ENCODE results near the gene MTMR8.
"Not testable (repeated sequence)": the region's sequence is repeated elsewhere in the genome, so short reads cannot be mapped to it uniquely, and the experiment has no call there.

The MTMR8 gene

DNA sequence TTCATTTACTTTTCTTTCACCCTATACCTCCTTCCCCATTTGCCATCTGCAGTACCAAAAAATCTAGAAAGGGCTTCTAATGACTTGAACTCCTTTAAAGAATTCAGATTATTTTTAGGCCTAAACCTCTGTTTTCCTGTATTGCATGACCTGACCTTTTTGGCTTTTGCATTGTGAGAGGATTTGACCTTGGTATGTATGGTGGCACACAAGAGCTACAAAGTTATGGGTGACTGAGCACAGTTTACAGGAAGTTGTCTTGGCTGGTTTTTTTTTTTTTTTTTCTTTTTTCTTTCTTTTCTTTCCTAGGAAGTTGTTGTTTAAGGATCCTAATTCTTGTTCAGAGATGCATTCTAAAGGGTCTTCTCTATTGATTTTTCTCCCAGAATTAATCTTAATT is 32.0 kb upstream of the MTMR8 start:
- no peak for DNase-seq (ENCODE audit: low read depth)
- TF ChIP-seq, protein P1, sequence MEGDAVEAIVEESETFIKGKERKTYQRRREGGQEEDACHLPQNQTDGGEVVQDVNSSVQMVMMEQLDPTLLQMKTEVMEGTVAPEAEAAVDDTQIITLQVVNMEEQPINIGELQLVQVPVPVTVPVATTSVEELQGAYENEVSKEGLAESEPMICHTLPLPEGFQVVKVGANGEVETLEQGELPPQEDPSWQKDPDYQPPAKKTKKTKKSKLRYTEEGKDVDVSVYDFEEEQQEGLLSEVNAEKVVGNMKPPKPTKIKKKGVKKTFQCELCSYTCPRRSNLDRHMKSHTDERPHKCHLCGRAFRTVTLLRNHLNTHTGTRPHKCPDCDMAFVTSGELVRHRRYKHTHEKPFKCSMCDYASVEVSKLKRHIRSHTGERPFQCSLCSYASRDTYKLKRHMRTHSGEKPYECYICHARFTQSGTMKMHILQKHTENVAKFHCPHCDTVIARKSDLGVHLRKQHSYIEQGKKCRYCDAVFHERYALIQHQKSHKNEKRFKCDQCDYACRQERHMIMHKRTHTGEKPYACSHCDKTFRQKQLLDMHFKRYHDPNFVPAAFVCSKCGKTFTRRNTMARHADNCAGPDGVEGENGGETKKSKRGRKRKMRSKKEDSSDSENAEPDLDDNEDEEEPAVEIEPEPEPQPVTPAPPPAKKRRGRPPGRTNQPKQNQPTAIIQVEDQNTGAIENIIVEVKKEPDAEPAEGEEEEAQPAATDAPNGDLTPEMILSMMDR (IDR thresholded peaks at IDR 0.05; ENCODE audit: control insufficient read depth, insufficient read depth, low read depth, low read length, missing control alignments) = no peak
- no peak overlapping the region for H3K4me3 ChIP-seq (ENCODE audit: control insufficient read depth, low read depth, low read length)

DNA sequence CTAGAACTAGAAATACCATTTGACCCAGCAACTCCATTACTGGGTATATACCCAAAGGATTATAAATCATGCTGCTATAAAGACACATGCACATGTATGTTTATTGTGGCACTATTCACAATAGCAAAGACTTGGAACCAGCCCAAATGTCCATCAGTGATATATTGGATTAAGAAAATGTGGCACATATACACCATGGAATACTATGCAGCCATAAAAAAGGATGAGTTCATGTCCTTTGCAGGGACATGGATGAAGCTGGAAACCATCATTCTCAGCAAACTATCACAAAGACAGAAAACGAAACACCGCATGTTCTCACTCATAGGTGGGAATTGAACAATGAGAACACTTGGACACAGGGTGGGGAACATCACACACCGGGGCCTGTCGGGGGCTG is 14.5 kb upstream of the MTMR8 start:
- H3K4me3 ChIP-seq (ENCODE audit: control insufficient read depth, low read depth, low read length); DNase-seq (ENCODE audit: low read depth): not testable (repeated sequence)

DNA sequence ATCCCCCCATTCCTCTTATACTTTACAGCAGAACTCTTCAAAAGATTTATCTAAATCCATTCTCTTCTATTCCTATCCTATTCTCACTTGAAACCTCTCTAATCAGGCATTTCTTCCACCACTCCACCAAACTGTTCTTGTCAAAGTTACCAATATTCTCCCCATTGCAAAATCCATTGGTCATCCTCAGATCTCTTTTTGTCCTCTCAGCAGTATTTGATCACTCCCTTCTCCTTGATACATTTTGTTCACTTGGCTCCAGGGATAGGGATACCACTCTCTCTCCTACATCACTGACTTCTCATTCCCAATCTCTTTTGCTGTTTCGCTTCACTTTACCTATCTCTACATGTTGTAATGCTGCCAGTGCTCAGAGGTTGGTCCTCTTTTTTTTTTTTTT is 2.8 kb upstream of the MTMR8 start:
- no peak overlapping the region for H3K4me3 ChIP-seq (ENCODE audit: control insufficient read depth, low read depth, low read length)
- TF ChIP-seq, protein P1 (IDR thresholded peaks at IDR 0.05; ENCODE audit: control insufficient read depth, insufficient read depth, low read depth, low read length, missing control alignments) = no peak
- no peak for DNase-seq (ENCODE audit: low read depth)

DNA sequence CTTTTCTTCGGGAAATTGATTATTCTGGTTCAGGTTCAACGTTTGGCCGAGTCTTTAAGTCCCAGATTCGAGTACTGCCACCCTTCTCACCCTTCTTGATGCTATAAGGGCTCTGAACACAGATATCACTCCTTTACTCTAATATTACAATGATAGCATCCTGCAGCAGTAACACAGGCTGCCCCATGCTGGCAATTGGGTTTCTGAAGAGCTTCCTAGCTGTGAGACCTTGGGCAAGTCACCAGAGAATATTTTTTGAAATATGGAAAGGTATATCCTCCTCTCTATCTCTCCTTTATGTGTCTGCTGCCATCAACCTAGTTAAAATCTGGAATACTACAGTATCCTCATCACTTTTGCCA is 297 bp upstream of the MTMR8 start:
- H3K4me3 ChIP-seq (ENCODE audit: control insufficient read depth, low read depth, low read length) = no peak overlapping the region
- TF ChIP-seq, protein P1 (IDR thresholded peaks at IDR 0.05; ENCODE audit: control insufficient read depth, insufficient read depth, low read depth, low read length, missing control alignments) = no peak
- no peak for DNase-seq (ENCODE audit: low read depth)

DNA sequence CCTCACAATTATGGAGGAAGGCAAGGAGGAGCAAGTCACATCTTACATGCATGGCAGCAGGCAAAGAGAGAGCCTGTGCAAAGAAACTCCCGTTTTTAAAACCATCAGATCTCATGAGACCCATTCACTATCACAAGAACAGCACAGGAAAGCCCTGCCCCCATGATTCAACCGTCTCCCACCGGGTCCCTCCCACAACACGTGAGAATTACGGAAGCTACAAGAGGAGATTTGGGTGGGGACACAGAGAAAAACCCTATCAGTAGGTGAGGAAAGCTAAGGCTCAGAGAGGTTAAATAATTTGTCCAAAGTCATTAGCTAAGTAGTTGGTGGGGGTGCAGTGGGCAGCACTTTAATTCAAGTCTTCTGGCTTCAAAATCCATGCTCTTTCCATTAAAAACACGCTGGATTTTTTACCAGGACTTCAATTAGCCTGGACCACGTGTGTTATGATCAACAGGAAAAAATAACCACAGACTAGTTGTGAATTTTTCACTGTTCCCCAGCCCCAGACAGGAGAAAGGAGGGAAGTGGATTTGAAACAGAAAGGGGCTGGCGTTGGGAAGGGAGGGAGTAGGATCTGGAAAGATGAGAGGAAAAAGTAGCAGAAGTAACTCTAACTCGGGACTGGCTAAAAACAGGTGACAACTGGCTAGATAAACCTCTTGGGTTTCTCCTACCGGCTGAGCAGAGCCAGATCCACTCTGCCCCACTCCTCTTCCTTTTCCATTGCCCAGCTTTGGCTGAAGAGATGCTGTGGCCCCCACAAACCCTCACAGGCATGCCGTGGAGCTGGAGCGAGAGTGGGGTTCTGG is 986 bp downstream of the MTMR8 start:
- DNase-seq (ENCODE audit: low read depth) = no peak
- TF ChIP-seq, protein P1 (IDR thresholded peaks at IDR 0.05; ENCODE audit: control insufficient read depth, insufficient read depth, low read depth, low read length, missing control alignments) = no peak
- no peak overlapping the region for H3K4me3 ChIP-seq (ENCODE audit: control insufficient read depth, low read depth, low read length)

DNA sequence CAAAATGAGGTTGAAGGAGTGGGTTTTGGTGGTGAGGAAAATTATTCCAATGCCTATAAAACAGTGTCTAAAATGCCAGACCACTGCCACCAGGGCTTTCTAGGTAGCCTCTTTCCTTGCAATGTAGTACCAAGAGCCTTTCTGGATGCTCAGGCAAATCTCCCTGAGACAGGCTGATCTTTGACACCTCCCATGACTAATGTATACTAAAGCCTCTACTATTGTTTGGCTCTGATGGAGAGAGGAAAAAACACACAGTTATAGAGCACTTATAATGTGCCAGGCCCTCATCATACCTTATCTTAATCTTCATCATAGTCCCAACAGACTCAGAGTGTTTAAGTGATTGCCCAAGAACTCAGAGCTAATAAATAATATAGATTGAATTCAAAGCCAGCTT is 5.8 kb downstream of the MTMR8 start:
- TF ChIP-seq, protein P1 (IDR thresholded peaks at IDR 0.05; ENCODE audit: control insufficient read depth, insufficient read depth, low read depth, low read length, missing control alignments) = no peak
- H3K4me3 ChIP-seq (ENCODE audit: control insufficient read depth, low read depth, low read length) = no peak overlapping the region
- no peak for DNase-seq (ENCODE audit: low read depth)

DNA sequence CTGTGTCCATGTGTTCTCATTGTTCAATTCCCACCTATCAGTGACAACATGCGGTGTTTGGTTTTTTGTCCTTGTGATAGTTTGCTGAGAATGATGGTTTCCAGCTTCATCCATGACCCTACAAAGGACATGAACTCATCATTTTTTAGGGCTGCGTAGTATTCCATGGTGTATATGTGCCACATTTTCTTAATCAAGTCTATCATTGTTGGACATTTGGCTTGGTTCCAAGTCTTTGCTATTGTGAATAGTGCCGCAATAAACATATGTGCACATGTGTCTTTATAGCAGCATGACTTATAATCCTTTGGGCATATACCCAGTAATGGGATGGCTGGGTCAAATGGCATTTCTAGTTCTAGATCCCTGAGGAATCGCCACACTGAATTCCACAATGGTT is 14.5 kb downstream of the MTMR8 start:
- H3K4me3 ChIP-seq (ENCODE audit: control insufficient read depth, low read depth, low read length); DNase-seq (ENCODE audit: low read depth): not testable (repeated sequence)

DNA sequence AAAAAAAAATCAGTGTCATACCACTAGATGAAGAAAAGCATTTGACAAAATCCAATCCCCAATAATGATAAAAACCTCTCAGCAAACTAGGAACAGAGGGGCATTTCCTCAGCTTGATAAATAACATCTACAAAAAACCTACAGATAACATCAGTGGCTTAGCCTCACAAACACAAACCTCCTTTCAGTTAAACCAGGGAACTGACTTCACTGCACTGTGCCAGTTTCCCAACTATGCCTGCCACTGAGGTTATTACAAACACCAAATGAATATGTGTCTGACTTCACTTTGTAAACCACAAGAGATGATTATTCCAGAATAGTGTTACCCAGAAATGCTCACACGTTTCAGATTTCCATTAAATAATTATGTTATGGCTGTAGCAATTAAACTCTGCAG is 15.3 kb downstream of the MTMR8 start:
- DNase-seq (ENCODE audit: low read depth) = no peak
- H3K4me3 ChIP-seq (ENCODE audit: control insufficient read depth, low read depth, low read length) = no peak overlapping the region
- TF ChIP-seq, protein P1 (IDR thresholded peaks at IDR 0.05; ENCODE audit: control insufficient read depth, insufficient read depth, low read depth, low read length, missing control alignments) = no peak

Measured in AG09309 (cell line).